Keratinocyte (primary cell): ENCODE measurements around the gene RBMX. TPM values are rescaled to one million over a fixed set of nuclear protein-coding genes. Genes with fewer than 3 reads are reported as not detected.

Experiments
- DNase-seq: peaks from one replicate; pipeline ENCODE4 v3.0.0-alpha.2; 2011; ENCODE audit warnings: low read depth, missing footprints, low spot score
- FAIRE-seq: peaks from 2 replicates; lab custom pipeline; 2011; peaks lifted over from hg19 to GRCh38; lab: Jason Lieb, UNC
- H2AFZ ChIP-seq: 2 replicates; pipeline ENCODE4 v1.6.0; 2012; ENCODE audit warnings: low read length, control low read depth, inconsistent platforms; ENCODE audit not compliant: control insufficient read depth
- H3K27ac ChIP-seq: 2 replicates; pipeline ENCODE4 v1.5.1; 2011; ENCODE audit warnings: low read length; ENCODE audit not compliant: control insufficient read depth, insufficient read depth
- H3K27me3 ChIP-seq: 3 replicates; pipeline ENCODE4 v1.6.0; 2011; ENCODE audit warnings: low read length; ENCODE audit not compliant: control insufficient read depth, insufficient read depth; ENCODE audit errors: extremely low read depth
- H3K36me3 ChIP-seq, 2 experiments: 2 replicates in 1 of 2; 3 replicates in 1 of 2; pipeline ENCODE4 v1.5.1; 2011; ENCODE audit warnings: low read length in 2 of 2, mild to moderate bottlenecking in 1 of 2; ENCODE audit not compliant: control insufficient read depth in 2 of 2, insufficient read depth in 2 of 2; ENCODE audit errors: extremely low read depth in 1 of 2
- H3K4me1 ChIP-seq: 3 replicates; pipeline ENCODE4 v1.5.1; 2011; ENCODE audit warnings: low read length; ENCODE audit not compliant: control insufficient read depth, insufficient read depth; ENCODE audit errors: extremely low read depth
- H3K4me2 ChIP-seq: 3 replicates; pipeline ENCODE4 v1.6.0; 2011; ENCODE audit warnings: low read depth, low read length; ENCODE audit not compliant: control insufficient read depth, insufficient read depth; ENCODE audit errors: extremely low read depth
- H3K4me3 ChIP-seq, 3 experiments: fragments of 200-600 bp in 1 of 3; sonication (generic) in 1 of 3; 2 replicates in 2 of 3; 3 replicates in 1 of 3; pipeline ENCODE4 v1.5.1; 2011 to 2016; ENCODE audit warnings: low read length in 3 of 3, mild to moderate bottlenecking in 3 of 3, control low read depth in 2 of 3, inconsistent platforms in 1 of 3, low read depth in 1 of 3, mixed read lengths in 1 of 3, mixed run types in 1 of 3, moderate library complexity in 1 of 3; ENCODE audit not compliant: control insufficient read depth in 2 of 3, insufficient read depth in 2 of 3; ENCODE audit errors: extremely low read depth in 1 of 3
- H3K79me2 ChIP-seq: 2 replicates; pipeline ENCODE4 v1.6.0; 2012; ENCODE audit warnings: low read length; ENCODE audit not compliant: control insufficient read depth, insufficient read depth
- H3K9ac ChIP-seq: 3 replicates; pipeline ENCODE4 v1.6.0; 2011; ENCODE audit warnings: low read length; ENCODE audit not compliant: control insufficient read depth, insufficient read depth; ENCODE audit errors: extremely low read depth
- H3K9me1 ChIP-seq: 3 replicates; pipeline ENCODE4 v1.6.0; 2011; ENCODE audit warnings: low read length; ENCODE audit not compliant: control insufficient read depth, insufficient read depth; ENCODE audit errors: extremely low read depth
- H3K9me3 ChIP-seq: 2 replicates; pipeline ENCODE4 v1.5.1; 2012; ENCODE audit warnings: low read depth, low read length; ENCODE audit not compliant: control insufficient read depth
- H4K20me1 ChIP-seq: 3 replicates; pipeline ENCODE4 v1.6.0; 2011; ENCODE audit warnings: low read length; ENCODE audit not compliant: control insufficient read depth, insufficient read depth; ENCODE audit errors: extremely low read depth
- CTCF ChIP-seq, 3 experiments: IDR thresholded peaks in 1 of 3; conservative IDR thresholded peaks in 1 of 3; optimal IDR thresholded peaks in 1 of 3; 2 replicates in 2 of 3; 3 replicates in 1 of 3; pipeline versions ENCODE3 to v1.5.1; 2011; ENCODE audit warnings: low read length in 3 of 3, mild to moderate bottlenecking in 3 of 3, moderate library complexity in 2 of 3, control low read depth in 1 of 3, inconsistent platforms in 1 of 3; ENCODE audit not compliant: insufficient read depth in 2 of 3; ENCODE audit errors: extremely low read depth in 1 of 3
- EZH2 ChIP-seq: IDR thresholded peaks from one replicate; pipeline ENCODE4 v1.6.1; 2012; ENCODE audit warnings: inconsistent platforms, mild to moderate bottlenecking, low read length, moderate library complexity
- dilution Hi-C: fragments of 300-500 bp; cut with MboI; formaldehyde crosslinking; loops from one replicate; pipeline ENCODE4 v1.7.0; 2020; ENCODE audit warnings: low sequenced_read_pairs; ENCODE audit not compliant: extremely low pct_ligation_motif_present
- polyA plus RNA-seq, 5 experiments: library from polyadenylated mRNA; depleted of rRNA in 3 of 5; stranded (reverse) in 3 of 5; stranded (forward) in 1 of 5; unstranded in 1 of 5; fragments of >200 nt; gene quantifications; 1 replicate in 1 of 5; 2 replicates in 3 of 5; 3 replicates in 1 of 5; pipeline versions ENCODE4 v1.2.1 to v1.2.3, GENCODE V29; 2011 to 2012; ENCODE audit warnings: missing spikeins in 2 of 5, low read depth in 1 of 5, low replicate concordance in 1 of 5

The RBMX gene
- polyA plus RNA-seq, 1 donor (not counting 4 experiments of a cell fraction or from before 2014, with no cell fraction given), result 151 TPM

GRCh38 chrX:136850441-136851175 is 29.9 kb downstream of the RBMX start:
- H3K9me1 ChIP-seq, result no peaks in the 10 kb centered on the region
- H3K79me2 ChIP-seq, result no peaks in the 10 kb centered on the region
- no peak overlapping the region for H2AFZ ChIP-seq
- no peak overlapping the region for H3K27ac ChIP-seq
- H4K20me1 ChIP-seq, result no peaks in the 10 kb centered on the region
- no peak overlapping the region for H3K4me3 ChIP-seq
- no peak overlapping the region for H3K9ac ChIP-seq
- dilution Hi-C loops, result no loop called here
- no peak for FAIRE-seq
- TF ChIP-seq CTCF (optimal IDR thresholded peaks at IDR 0.05 in 1 of 3, IDR thresholded peaks at IDR 0.05 in 1 of 3, conservative IDR thresholded peaks at IDR 0.05 in 1 of 3; ENCODE audit: extremely low read depth in 1 of 3, insufficient read depth in 2 of 3, low read length in 3 of 3) (no peak), EZH2 (no peak)
- H3K36me3 ChIP-seq, result no peaks in the 10 kb centered on the region
- H3K4me2 ChIP-seq, result no peak overlapping the region
- H3K9me3 ChIP-seq, result no peaks in the 10 kb centered on the region
- no peaks in the 10 kb centered on the region for H3K4me1 ChIP-seq
- no peaks in the 10 kb centered on the region for H3K27me3 ChIP-seq
- DNase-seq, result no peak

GRCh38 chrX:136849395-136849794 is 31.1 kb downstream of the RBMX start:
- no peak for FAIRE-seq
- dilution Hi-C loops, result no loop called here

More at GRCh38 chrX:136849395-136849794, 31.1 kb downstream of the RBMX start:
- Histone ChIP-seq H3K27ac (no peak overlapping the region), H3K4me3 (no peak overlapping the region), H3K79me2 (no peaks in the 10 kb centered on the region), H3K9me3 (no peaks in the 10 kb centered on the region), H3K9me1 (no peaks in the 10 kb centered on the region), H3K36me3 (no peaks in the 10 kb centered on the region), H2AFZ (no peak overlapping the region), H3K4me1 (no peaks in the 10 kb centered on the region), H3K4me2 (no peak overlapping the region), H3K9ac (no peak overlapping the region), H3K27me3 (no peaks in the 10 kb centered on the region), H4K20me1 (no peaks in the 10 kb centered on the region)
- DNase-seq, result no peak
- TF ChIP-seq EZH2 (no peak), CTCF (optimal IDR thresholded peaks at IDR 0.05 in 1 of 3, IDR thresholded peaks at IDR 0.05 in 1 of 3, conservative IDR thresholded peaks at IDR 0.05 in 1 of 3; ENCODE audit: extremely low read depth in 1 of 3, insufficient read depth in 2 of 3, low read length in 3 of 3) (no peak)
